GM21528 (cell line): ENCODE measurements around the gene CDK3.
A peak's percentile ranks its signal among the peaks of the same experiment; 100 is the strongest.
"Not testable (repeated sequence)": the region's sequence is repeated elsewhere in the genome, so short reads cannot be mapped to it uniquely, and the experiment has no call there.

Experiments
- ATAC-seq: cut with Tn5 transposase; IDR thresholded peaks from one replicate; pipeline ENCODE4 v1.9.1; 2021; ENCODE audit warnings: mild to moderate bottlenecking, moderate library complexity; ENCODE audit not compliant: unreplicated experiment, low FRiP score

CDK3 gene

DNA sequence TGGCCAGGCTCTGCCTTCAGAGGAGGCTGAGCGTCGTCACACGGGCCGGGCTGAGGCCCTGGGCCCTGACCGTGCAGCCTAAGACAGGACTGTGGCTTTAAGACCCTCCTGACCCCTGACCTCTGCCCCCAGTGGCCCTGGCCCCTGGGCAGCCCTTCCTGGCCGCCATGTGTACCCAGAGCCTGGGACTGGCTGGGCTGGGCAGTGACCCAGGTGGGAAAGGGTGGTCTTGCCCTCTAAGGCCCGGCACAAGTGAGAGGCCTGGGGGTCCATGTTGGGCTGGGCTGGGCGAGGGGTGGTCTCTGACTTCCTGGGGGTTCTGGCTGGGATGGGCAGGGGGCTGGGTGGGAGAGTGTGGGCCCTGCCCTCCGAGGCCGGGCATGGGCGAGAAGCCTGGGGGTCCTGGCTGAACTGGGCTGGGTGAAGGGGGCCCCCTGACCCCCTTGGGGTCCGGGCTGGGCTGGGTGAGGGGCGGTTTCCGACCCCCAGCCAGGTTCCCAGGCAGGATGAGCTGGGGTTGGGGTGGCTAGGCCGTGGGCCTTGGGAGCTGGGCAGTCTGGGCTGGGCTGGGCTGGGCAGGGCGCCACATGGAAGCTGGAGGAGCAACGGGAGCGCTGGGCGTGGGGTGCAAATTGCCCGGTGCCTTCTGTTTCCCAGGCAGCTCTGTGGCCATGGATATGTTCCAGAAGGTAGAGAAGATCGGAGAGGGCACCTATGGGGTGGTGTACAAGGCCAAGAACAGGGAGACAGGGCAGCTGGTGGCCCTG is at the start of gene CDK3:
CDK3 (plus strand) TSS at position 101 of the 767 bp plus-strand sequence; CDS start at position 672, 571 bp downstream.
- no peak for ATAC-seq

GRCh38 chr17:75950855-75951554 is 49.6 kb upstream of the CDK3 start:
- no peak for ATAC-seq

DNA sequence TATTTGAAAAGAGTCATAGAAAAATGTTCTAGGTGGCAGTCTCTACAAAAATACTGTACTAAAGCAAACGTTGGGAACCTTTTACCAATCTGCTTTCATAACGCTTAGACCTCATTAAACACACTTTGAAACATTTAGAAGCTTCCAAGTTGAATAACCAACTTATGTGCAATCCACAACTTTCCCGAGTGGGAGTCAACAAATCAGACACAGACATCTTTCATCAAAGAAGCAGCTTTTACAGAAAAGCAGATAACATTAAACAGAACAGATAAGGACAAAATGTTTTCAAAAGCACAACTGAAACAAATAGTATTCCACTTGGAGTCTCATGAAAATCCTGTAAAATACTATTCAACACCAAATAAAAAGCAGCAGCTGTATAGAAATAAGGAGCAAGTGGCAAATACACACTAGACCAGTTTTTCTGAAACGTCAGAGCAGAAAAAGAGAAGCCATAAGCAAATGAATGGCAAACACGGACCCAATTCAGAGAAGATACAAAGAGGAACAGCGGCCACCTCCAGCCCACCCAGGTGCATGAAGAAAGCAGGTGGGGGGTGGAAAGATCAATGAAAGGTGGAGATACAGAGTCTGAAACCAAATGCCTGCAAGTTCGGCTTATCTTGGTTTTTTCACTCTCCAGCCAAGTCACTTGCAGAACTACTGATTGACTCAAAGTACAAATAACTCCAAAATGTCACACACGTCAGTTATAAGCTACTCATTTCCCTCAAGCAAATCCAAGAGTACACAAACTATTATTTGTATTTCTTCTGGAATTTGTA is 41.4 kb upstream of the CDK3 start:
- ATAC-seq, result no peak

DNA sequence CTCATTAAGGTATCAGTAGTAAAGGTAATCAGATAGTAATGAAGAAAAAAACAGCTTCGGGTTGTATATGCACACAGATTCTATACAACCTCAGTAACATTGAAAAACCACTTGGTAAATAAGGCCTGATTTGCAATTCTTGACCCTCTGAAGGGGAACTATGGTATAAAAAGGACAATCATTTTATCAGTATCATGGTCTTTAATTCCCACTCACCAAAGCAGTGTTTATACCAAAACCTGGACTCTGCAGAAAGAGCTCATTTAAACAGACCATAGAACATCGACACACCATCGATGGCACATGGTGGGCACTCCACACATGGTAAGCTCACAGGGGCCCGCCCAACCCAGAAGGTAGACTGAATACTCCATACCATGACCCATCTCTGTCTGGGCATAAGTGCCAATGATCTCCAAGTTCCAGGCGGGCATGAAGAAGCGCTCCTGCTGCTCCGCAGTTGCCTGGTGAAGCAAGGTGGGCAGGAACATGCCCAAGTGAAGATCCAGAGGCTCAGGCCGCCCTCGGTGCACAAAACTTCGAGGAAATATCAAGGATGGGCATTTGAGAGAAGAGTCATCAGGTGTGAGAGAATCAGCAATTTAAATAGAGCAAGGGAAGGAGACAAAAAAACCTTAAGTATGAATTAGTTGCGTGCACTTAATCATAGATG is 40.7 kb upstream of the CDK3 start:
- no peak for ATAC-seq

DNA sequence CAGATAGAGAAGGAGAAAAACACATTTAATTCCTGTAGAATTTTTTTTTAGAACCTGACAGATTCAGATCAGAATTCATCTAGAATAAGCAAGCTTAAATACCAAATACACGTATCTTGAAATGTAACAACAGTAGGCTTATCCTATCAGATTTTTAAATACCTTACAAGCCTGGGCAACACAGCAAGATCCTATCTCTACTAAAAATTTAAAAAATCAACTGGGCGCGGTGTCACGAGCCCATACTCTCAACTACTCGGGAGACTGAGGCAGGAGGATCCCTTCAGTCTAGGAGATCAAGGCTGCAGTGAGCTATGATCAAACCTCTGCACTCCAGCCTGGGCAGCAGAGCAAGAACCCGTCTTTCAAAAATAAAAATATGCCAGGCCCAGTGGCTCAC is 35.2 kb upstream of the CDK3 start:
- ATAC-seq, result no peak

DNA sequence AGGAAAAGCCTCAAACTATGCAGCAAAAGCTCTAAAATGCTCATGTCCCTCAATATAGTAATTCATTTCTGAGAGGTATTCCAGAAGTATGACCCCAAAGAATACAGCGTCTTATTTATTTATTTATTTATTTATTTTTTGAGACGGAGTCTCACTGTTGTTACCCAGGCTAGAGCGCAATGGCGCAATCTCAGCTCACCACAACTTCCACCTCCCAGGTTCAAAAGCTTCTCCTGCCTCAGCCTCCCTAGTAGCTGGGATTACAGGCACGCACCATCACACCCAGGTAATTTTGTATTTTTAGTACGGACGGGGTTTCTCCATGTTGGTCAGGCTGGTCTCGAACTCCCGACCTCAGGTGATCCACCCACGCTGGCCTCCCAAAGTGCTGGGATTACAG is 31.6 kb upstream of the CDK3 start:
- not testable (repeated sequence) for ATAC-seq

- ATAC-seq, result no peak
Observed at GRCh38 chr17:75970011-75970523, 30.6 kb upstream of the CDK3 start.

GRCh38 chr17:75970626-75971025 is 30.0 kb upstream of the CDK3 start:
- no peak for ATAC-seq

DNA sequence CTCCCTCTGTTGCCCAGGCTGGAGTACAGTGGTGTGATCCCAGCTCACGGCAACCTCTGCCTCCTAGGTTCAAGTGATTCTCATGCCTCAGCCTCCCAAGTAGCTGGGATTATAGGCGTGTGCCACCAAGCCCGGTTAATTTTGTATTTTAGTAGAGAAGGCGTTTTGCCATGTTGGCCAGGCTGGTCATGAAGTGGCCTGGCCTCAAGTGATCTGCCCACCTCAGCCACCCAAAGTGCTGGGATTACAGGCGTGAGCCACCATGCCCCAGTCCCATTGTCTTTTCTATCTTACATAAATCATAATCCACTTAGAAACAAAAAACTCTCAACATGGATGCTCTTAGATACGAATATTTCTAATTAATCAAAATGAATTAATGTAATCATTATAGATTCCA is 25.5 kb upstream of the CDK3 start:
- not testable (repeated sequence) for ATAC-seq

DNA sequence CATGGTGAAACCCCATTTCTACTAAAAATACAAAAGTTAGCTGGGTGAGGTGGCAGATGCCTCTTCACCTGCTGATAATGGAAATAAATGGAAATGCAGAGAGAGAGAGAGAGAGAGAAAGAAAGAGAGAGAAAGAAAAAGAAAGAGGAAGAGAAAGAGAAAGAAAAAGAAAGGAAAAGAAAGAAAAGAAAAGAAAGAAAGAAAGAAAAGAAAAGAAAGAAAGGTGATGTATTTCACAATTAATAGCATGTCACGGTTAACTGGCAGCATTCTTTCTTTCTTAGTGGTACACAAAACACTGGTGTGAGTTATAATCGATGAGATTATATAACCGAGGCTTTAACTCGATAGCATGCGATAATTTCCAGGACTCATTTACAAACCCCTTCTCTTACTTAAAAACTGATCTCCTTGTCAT is 24.9 kb upstream of the CDK3 start:
- no peak for ATAC-seq

- no peak for ATAC-seq
Observed at GRCh38 chr17:75976175-75976848, 24.3 kb upstream of the CDK3 start.

- ATAC-seq, result peak; percentile 84
Observed at GRCh38 chr17:75978938-75979704, 21.5 kb upstream of the CDK3 start, which contains the start of the genes ACOX1 and TEN1. TSS of gene ACOX1 (minus strand) at chr17:75979166. CDS start at chr17:75979073, 93 bp downstream. TSS of gene TEN1 (plus strand) at chr17:75979240. CDS start at chr17:75986193, 6,953 bp downstream.

DNA sequence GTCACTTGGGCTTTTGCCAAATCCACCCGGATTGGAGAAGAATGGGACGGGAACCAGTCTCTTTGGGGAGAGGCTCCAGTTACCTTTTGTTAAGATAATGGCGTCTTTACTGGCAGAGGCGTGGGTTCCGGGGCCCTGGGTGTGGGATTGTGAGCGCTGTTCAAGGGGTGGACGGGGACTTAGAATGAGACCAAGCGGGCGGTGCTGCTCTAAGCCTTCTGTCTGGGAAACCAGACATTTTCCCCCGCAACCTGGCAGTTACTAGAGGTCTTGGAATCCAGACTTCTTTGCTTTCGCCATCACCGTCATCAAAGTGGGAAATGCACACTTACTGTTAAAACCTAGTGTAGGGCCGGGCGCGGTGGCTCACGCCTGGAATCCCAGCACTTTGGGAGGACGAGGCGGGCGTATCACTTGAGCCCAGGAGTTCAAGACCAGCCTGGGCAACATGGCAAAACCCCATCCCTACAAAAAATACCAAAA is 20.9 kb upstream of the CDK3 start:
- peak; percentile 24 for ATAC-seq

DNA sequence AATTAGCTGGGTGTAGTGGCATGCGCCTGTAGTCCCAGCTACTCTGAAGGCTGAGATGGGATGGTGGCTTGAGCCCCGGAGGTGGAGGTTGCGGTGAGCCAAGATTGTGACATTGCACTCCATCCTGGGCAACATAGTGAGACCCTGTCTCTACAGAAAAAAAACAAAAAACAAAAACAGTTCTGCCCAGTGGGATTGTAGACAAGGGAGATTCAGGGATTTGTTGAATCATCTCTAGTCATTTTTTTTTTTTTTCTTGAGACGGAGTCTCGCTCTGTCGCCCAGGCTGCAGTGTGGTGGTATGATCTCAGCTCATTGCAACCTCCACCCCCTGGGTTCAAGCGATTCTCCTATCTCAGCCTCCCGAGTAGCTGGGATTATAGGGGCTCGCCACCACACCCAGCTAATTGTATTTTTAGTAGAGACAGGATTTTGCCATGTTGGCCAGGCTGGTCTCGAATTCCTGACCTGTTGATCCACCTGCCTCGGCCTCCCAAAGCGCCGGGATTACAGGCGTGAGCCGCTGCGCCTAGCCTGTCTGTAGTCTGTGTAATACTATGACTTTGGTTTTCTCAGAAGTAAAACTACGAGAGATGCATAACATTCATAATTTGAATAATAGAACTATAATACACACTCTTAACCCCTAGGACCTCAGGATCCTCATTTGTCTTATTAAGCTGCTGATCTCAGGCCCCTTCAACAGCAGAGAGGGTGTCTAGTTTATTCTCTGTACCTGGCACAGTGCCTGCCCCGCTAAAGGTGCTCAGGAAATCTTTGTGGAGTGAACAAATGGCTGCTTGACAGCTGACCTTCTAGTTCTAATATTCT is 20.3 kb upstream of the CDK3 start:
- no peak for ATAC-seq

GRCh38 chr17:75981019-75981615 is 19.5 kb upstream of the CDK3 start:
- no peak for ATAC-seq

- no peak for ATAC-seq
Observed at GRCh38 chr17:75983501-75984181, 17.0 kb upstream of the CDK3 start.

- ATAC-seq, result no peak
Observed at GRCh38 chr17:75985986-75986385, 14.7 kb upstream of the CDK3 start.
